GM12875 (cell line): ENCODE results near the gene WNT8B.

Source experiments
- H3K4me3 ChIP-seq: one replicate; pipeline ENCODE4 v1.5.1; 2011; ENCODE audit warnings: low read depth, low read length, control low read depth
- CTCF ChIP-seq: IDR thresholded peaks from 2 replicates; pipeline ENCODE4 v1.5.1; 2011; ENCODE audit warnings: low read depth, mild to moderate bottlenecking, control low read depth, inconsistent platforms, low read length, moderate library complexity, borderline replicate concordance; ENCODE audit not compliant: insufficient read depth

Gene WNT8B

GRCh38 chr10:100496567-100496966 lies 33.8 kb downstream of the WNT8B start:
- TF ChIP-seq CTCF = no peak

GRCh38 chr10:100498059-100498458 lies 35.2 kb downstream of the WNT8B start:
- no peak overlapping the region for H3K4me3 ChIP-seq
- no peak for TF ChIP-seq CTCF

More at GRCh38 chr10:100496567-100496966, 33.8 kb downstream of the WNT8B start:
- H3K4me3 ChIP-seq = no peak overlapping the region

- TF ChIP-seq CTCF = no peak
- no peak overlapping the region for H3K4me3 ChIP-seq
These were observed 38.6 kb downstream of the WNT8B start for GRCh38 chr10:100501423-100501822.

GRCh38 chr10:100502926-100503494 lies 40.2 kb downstream of the WNT8B start:
- no peak overlapping the region for H3K4me3 ChIP-seq
- no peak for TF ChIP-seq CTCF

GRCh38 chr10:100504096-100504495 lies 41.3 kb downstream of the WNT8B start:
- no peak overlapping the region for H3K4me3 ChIP-seq
- no peak for TF ChIP-seq CTCF

- TF ChIP-seq CTCF = no peak
- H3K4me3 ChIP-seq = no peak overlapping the region
These were observed 42.4 kb downstream of the WNT8B start for GRCh38 chr10:100505164-100505563.

GRCh38 chr10:100506596-100507356 lies 44.0 kb downstream of the WNT8B start:
- no peak for TF ChIP-seq CTCF
- no peak overlapping the region for H3K4me3 ChIP-seq
